SK-N-SH (cell line): Measurements from ENCODE around the gene PCK1.

Source experiments
- EP300 ChIP-seq, 2 experiments: IDR thresholded peaks; 2 replicates each; pipeline versions ENCODE4 v1.4.0 to v1.6.1; 2012; ENCODE audit warnings: borderline replicate concordance in 1 of 2, low read depth in 1 of 2, low read length in 1 of 2
- GABPA ChIP-seq: IDR thresholded peaks from 2 replicates; pipeline ENCODE4 v1.4.0; 2012; ENCODE audit warnings: low read depth, mild to moderate bottlenecking

GRCh38 chr20:57545927-57546662 is 14.8 kb upstream of the PCK1 start:
- no peak for TF ChIP-seq EP300 (IDR thresholded peaks at IDR 0.05; ENCODE audit: borderline replicate concordance in 1 of 2, low read depth in 1 of 2, low read length in 1 of 2)
- no peak for TF ChIP-seq GABPA
